HUES48 (cell line): ENCODE results near the gene DIAPH1.

ENCODE experiments used
- H3K27ac ChIP-seq: one replicate; pipeline ENCODE4 v1.7.0; 2013; ENCODE audit warnings: low read depth, low read length, inconsistent platforms
- H3K27me3 ChIP-seq: 2 replicates; pipeline ENCODE4 v1.6.1; 2013; ENCODE audit warnings: mild to moderate bottlenecking, low read length; ENCODE audit not compliant: control insufficient read depth, insufficient read depth
- H3K36me3 ChIP-seq: 2 replicates; pipeline ENCODE4 v1.6.1; 2013; ENCODE audit warnings: low read length; ENCODE audit not compliant: control insufficient read depth, insufficient read depth
- H3K4me1 ChIP-seq: 2 replicates; pipeline ENCODE4 v1.6.1; 2013; ENCODE audit warnings: mild to moderate bottlenecking, low read length; ENCODE audit not compliant: control insufficient read depth, insufficient read depth
- H3K4me3 ChIP-seq: 2 replicates; pipeline ENCODE4 v1.5.1; 2013; ENCODE audit warnings: mild to moderate bottlenecking, low read depth, low read length
- H3K9ac ChIP-seq: 2 replicates; pipeline ENCODE4 v1.6.1; 2013; ENCODE audit warnings: mild to moderate bottlenecking, low read depth, low read length, moderate library complexity
- H3K9me3 ChIP-seq: 2 replicates; pipeline ENCODE4 v1.6.1; 2013; ENCODE audit warnings: low read length; ENCODE audit not compliant: control insufficient read depth, insufficient read depth

The DIAPH1 gene

DNA sequence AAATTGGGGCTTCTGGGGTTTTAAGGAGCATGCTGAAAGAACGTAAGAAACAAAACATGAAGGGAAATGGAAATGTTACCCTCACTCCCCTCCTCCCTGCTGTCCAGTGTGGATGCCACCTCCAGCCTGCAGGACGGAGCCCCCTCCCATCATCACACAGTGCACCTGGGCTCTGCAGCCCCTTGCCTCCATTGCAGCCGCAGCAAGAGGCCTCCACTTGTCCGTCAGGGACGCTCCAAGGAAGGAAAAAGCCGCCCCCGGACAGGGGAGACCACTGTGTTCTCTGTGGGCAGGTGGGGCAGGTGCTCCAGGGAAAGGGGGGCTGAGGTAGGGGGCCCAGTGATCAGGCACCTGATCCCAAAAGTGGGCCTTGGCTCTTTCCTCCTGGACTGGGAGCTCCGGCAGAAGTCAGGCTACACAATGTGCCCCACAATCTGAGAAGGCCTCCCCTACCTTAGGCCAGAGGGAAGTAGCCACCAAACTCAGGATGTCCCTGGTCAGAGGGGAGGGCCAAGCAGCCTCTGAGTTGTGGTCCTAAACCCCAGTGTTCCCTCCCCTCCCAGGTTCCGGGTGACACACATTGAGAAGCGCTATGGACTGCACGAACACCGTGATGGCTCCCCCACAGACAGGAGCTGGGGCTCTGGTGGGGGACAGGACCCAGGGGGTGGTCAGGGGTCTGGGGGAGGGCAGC is 20.7 kb upstream of the DIAPH1 start:
- peaks cover 39% of the 10 kb centered on the region for H3K36me3 ChIP-seq
- no peak overlapping the region for H3K9ac ChIP-seq
- H3K27ac ChIP-seq = no peak overlapping the region
- H3K27me3 ChIP-seq = no peaks in the 10 kb centered on the region
- no peak overlapping the region for H3K4me3 ChIP-seq
- H3K9me3 ChIP-seq = no peaks in the 10 kb centered on the region
- H3K4me1 ChIP-seq = peaks cover 12% of the 10 kb centered on the region

DNA sequence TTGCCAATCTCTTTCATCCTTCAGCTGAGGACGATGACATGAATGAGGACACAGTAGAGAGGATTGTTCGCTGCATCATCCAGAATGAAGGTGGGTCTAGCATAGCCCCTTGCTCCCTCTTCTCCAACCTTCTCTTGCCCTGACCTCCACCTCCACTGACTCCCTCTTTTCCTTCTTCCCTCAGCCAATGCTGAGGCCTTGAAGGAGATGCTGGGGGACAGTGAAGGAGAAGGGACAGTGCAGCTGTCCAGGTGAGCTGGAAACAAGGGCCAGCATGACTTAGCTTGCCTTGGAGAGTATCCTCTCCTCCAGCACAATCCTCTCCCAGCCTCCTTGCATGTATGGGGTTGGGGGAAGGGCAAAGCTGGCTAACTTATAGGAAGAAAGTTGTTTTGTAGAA is 20.0 kb upstream of the DIAPH1 start:
- no peaks in the 10 kb centered on the region for H3K27me3 ChIP-seq
- H3K9me3 ChIP-seq = no peaks in the 10 kb centered on the region
- no peak overlapping the region for H3K9ac ChIP-seq
- H3K4me3 ChIP-seq = no peak overlapping the region
- H3K27ac ChIP-seq = no peak overlapping the region
- peaks cover 38% of the 10 kb centered on the region for H3K36me3 ChIP-seq
- H3K4me1 ChIP-seq = peaks cover 12% of the 10 kb centered on the region

DNA sequence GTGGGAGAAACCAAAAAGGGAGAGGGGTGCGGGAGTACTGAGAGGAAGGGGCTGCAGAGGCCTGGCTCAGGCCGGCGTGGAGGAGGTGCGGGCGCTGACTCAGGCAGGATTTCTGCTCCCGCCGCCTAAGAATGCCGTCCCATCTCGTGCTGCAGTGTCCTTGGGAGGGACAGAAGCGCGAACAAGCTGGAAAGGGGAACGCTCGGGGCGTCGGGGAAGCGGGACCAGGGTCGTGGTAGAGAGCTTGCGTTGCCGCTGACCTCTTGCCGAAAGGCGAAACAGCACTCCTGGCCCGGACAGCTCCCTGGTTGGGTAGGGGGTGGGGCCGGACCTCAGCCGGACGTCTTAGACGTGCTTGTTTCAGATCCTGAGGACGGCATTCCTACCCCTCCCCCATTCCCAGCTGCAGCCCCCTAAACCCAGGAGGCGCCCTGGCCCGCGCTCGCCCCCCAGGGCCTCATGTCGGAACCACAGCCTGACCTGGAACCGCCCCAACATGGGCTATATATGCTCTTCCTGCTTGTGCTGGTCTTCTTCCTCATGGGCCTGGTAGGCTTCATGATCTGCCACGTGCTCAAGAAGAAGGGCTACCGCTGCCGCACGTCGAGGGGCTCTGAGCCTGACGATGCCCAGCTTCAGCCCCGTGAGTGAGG is 19.1 kb upstream of the DIAPH1 start:
- H3K4me1 ChIP-seq = peaks cover 12% of the 10 kb centered on the region
- no peaks in the 10 kb centered on the region for H3K9me3 ChIP-seq
- H3K27ac ChIP-seq = no peak overlapping the region
- peak overlapping the region; percentile 92 for H3K4me3 ChIP-seq
- no peaks in the 10 kb centered on the region for H3K27me3 ChIP-seq
- H3K36me3 ChIP-seq = peaks cover 36% of the 10 kb centered on the region
- H3K9ac ChIP-seq = no peak overlapping the region

DNA sequence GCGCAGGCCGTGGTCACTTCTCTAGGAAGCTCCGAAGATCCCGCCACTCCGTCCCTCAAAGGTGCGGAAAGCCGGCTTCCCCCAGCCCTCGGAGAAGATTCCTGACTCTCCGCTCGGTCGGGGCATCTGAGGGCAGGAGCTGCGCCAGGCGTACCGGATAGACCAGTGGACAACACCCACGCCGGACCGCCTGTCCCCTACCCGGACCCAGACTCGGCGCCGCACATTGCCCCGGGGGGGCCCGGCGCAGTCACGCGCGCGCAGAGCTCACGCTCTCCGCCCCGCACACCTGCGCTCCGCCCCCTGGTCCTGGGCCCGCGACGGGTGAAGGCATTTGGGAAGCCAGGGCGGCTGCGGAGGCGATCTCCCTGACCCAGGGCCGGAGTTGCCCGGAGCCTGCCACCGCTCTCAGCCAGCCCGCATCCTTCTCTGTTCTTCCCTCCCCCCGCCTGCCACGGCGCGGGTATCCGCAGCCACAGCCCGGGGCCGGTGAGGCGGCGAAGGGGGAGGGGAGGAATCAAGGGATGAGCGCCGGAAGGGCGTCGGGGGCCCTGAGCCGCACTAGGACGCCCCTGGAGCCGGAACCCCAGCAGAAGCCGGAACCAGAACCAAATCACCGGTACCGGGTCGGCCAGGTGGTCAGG is 18.4 kb upstream of the DIAPH1 start:
- H3K36me3 ChIP-seq = peaks cover 38% of the 10 kb centered on the region
- H3K9ac ChIP-seq = peak overlapping the region; percentile 26; the same call in 1 of the 2 replicates
- H3K4me1 ChIP-seq = peaks cover 12% of the 10 kb centered on the region
- H3K27ac ChIP-seq = peak overlapping the region; percentile 48
- H3K9me3 ChIP-seq = no peaks in the 10 kb centered on the region
- H3K27me3 ChIP-seq = no peaks in the 10 kb centered on the region
- H3K4me3 ChIP-seq = peak overlapping the region; percentile 92

DNA sequence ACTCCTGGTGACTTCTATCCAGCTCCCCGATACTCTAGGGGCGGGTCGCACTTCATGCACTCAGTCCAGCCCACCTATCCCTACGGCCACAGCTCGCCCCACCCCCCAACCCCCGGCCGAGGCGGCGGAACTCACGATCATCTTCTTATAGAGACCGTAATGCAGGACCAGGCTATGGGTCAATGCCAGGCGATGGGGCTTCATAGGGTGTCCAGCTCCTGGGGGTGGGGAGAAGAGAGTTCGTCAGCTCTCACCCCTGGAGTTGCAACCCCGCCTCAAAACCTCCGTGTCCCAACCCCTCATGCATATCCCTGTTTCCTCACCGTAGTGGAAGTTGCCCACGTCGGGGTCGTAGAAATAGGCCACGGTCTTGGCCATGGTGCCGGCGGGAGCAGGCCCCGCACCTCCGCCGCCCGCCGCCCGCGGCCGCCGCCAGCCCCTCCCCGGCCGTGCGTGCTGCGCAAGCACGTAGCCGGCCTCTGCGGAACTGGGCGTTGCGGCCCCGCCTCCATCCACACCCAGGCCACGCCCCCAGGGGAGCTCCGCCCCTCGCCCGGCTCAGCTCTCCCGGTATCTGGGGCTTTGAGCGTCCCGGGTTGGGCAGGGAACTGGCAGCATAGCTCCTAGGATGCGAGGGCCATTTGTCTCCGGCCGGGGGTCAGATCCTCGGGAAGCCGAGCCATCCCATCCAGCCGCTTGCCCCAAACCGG is 17.8 kb upstream of the DIAPH1 start, which contains the start of the genes HDAC3 and RELL2:
TSS of gene HDAC3 (minus strand) at position 437 of the 710 bp plus-strand sequence. CDS start at position 378, 59 bp downstream.
TSS of gene RELL2 (plus strand) at position 585 of the 710 bp plus-strand sequence. CDS start 1,229 bp downstream, outside the sequence.
- Histone ChIP-seq H3K27me3 (no peaks in the 10 kb centered on the region), H3K4me1 (peaks cover 12% of the 10 kb centered on the region), H3K4me3 (peak within 1 kb of the TSS; percentile 92), H3K27ac (peak within 1 kb of the TSS; percentile 85), H3K36me3 (peaks cover 37% of the 10 kb centered on the region), H3K9ac (peak within 1 kb of the TSS; percentile 77), H3K9me3 (no peaks in the 10 kb centered on the region)

DNA sequence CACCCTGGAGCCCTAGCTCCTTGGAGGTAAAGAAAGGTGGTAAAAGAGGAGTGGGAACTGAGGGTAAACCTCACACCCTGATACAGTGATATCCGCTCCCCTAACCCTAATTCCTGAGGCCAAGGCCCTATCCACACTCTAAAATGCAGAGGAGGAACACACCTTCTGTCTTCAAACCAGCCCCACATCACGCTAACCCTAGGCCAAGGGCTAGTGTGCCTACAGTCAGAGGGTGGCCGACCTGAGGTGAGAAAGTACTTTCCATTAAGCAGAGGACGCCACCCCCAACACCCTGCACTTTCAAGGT is 17.3 kb upstream of the DIAPH1 start:
- Histone ChIP-seq H3K27ac (no peak overlapping the region), H3K4me1 (peaks cover 12% of the 10 kb centered on the region), H3K9me3 (no peaks in the 10 kb centered on the region), H3K9ac (peak overlapping the region; percentile 39; the same call in 1 of the 2 replicates), H3K27me3 (no peaks in the 10 kb centered on the region), H3K4me3 (peak overlapping the region; percentile 92), H3K36me3 (peaks cover 32% of the 10 kb centered on the region)

DNA sequence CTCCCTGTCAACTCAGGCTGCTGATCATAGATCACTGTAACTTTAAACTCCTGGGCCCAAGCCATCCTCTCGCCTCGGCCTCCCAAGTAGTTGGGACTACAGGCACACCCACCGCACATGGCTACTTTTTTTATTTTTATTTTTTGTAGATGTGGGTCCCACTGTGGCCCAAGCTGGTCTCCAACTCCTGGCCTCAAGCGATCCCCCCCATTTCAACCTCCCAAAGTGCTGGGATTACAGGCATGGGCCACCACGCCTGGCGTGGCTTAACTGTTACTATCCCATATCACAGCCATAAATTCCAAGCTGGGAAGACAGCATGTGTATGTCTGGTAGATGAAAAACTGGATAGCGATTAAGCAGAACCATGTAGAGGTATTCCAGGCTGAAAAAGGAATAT is 16.8 kb upstream of the DIAPH1 start:
- Histone ChIP-seq H3K9ac (no peak overlapping the region), H3K4me1 (peaks cover 12% of the 10 kb centered on the region), H3K9me3 (no peaks in the 10 kb centered on the region), H3K4me3 (peak overlapping the region; percentile 92), H3K27ac (no peak overlapping the region), H3K36me3 (peaks cover 34% of the 10 kb centered on the region), H3K27me3 (no peaks in the 10 kb centered on the region)

DNA sequence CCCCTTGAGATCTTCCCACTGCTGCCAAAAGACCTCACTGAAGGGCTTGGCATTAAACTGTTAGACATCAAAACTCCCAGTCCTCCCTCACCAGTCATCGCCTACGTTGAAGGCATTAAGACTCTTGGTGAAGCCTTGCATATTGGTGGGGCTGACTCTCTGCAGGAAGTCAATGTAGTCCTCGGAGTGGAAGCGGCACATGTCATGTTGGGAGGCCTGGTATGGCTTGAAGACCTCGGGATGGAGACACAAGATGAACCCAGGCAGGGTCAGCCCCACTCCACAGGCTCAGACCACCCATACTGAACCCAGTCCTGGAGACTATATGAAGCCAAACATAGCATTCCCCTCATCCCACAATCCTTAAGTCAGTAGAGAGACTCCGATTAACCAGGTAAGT is 15.9 kb upstream of the DIAPH1 start:
- peaks cover 12% of the 10 kb centered on the region for H3K4me1 ChIP-seq
- H3K27ac ChIP-seq = no peak overlapping the region
- no peak overlapping the region for H3K9ac ChIP-seq
- no peaks in the 10 kb centered on the region for H3K9me3 ChIP-seq
- no peak overlapping the region for H3K4me3 ChIP-seq
- peaks cover 38% of the 10 kb centered on the region for H3K36me3 ChIP-seq
- no peaks in the 10 kb centered on the region for H3K27me3 ChIP-seq

DNA sequence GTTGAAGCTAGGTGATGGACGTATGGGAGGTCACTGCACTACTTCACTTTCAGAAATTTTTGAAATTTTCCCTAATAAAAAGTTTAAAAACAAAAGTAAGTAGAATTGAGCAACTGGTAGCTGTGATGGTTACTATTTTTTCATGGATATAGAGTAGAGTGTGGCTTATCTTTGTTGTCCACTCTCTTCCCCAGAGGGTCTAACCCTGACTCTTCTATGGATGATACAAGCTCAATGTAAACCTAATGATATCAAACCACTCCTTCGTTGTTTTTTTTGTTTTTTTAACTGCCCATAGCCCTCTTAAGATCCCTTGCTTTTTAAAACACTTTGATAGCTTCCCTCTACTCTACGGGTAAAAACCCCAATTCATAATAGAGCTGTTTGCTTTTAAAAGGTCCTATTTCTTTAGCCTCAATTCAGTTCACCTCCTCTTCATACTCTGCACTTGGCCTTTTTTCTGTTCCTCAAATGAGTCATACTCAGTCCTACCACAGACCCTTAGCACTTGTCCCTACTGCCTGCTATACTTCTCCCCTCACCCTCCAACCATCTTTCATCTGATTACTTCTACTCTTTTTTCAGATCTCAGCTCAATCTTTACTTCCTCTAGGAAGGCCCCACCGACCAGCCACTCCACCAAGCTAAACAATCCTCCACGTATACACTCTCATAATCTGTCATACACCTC is 15.2 kb upstream of the DIAPH1 start:
- Histone ChIP-seq H3K36me3 (peaks cover 45% of the 10 kb centered on the region), H3K9me3 (no peaks in the 10 kb centered on the region), H3K9ac (no peak overlapping the region)

DNA sequence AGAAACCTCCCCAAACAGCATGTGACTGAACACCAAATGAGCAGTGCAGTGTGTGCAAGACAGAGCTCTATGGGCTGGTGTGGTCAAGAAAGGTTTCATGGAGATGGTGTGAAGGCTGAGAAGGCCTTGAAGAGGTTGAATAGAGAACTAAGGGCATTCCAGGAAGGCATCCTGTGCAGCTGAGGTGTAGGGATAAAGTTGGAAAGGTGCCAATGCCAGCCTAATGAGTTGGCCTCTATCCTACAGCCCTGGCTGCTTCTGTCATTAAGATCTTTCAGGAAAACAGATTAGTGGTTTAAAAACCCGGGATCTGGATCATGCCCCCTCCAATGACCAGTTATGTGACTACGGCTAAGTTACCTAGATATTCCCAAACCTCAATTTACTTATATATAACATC is 13.8 kb upstream of the DIAPH1 start:
- Histone ChIP-seq H3K4me1 (0 out of 2 replicates have a peak, but pooled peaks cover 5% of the 10 kb centered on the region), H3K9me3 (no peaks in the 10 kb centered on the region), H3K27me3 (no peaks in the 10 kb centered on the region), H3K27ac (no peak overlapping the region), H3K9ac (no peak overlapping the region), H3K36me3 (peaks cover 55% of the 10 kb centered on the region), H3K4me3 (no peak overlapping the region)

More for the DNA sequence above, 15.2 kb upstream of the DIAPH1 start:
- Histone ChIP-seq H3K4me1 (peaks cover 12% of the 10 kb centered on the region), H3K27me3 (no peaks in the 10 kb centered on the region), H3K4me3 (no peak overlapping the region), H3K27ac (no peak overlapping the region)
